Ovary (tissue), 9 donors: ENCODE results near the gene RPS24. TPM values are rescaled to one million over a fixed set of nuclear protein-coding genes. Genes with fewer than 3 reads are reported as not detected.

ENCODE experiments used
- DNase-seq, 5 donors: peaks; one replicate each; pipeline ENCODE4 v3.0.0-alpha.2; 2019 to 2020
- H3K27ac ChIP-seq, 2 donors: fragments of 200-600 bp; one replicate each; pipeline versions ENCODE4 v1.5.1 to v1.8.0; 2019 to 2022
- H3K27me3 ChIP-seq: fragments of 200-600 bp; one replicate; pipeline ENCODE4 v1.8.0; 2022
- H3K36me3 ChIP-seq: fragments of 200-600 bp; sonication (generic); one replicate; pipeline ENCODE4 v1.5.1; 2019
- H3K4me1 ChIP-seq: one replicate; pipeline ENCODE4 v1.8.1; 2013; ENCODE audit warnings: mild to moderate bottlenecking, moderate library complexity; ENCODE audit not compliant: insufficient read depth
- H3K4me3 ChIP-seq: fragments of 200-600 bp; sonication (generic); one replicate; pipeline ENCODE4 v1.5.1; 2017
- H3K9me3 ChIP-seq, 2 donors: fragments of 200-600 bp in 1 of 2; sonication (generic) in 1 of 2; one replicate each; pipeline versions ENCODE4 v1.5.1 to v1.8.1; 2013 to 2019; ENCODE audit warnings: mild to moderate bottlenecking in 1 of 2, moderate library complexity in 1 of 2
- CTCF ChIP-seq, 3 donors: fragments of 450-650 bp in 2 of 3; fragments of 200-600 bp in 1 of 3; IDR thresholded peaks; one replicate each; pipeline versions ENCODE4 v1.5.1 to v1.8.0; 2016 to 2022; ENCODE audit warnings: antibody characterized with exemption in 3 of 3, mild to moderate bottlenecking in 1 of 3
- EP300 ChIP-seq: sonication (generic); formaldehyde crosslinking; IDR thresholded peaks from one replicate; pipeline ENCODE4 v1.6.1; 2017; ENCODE audit warnings: antibody characterized with exemption
- POLR2A ChIP-seq: fragments of 450-650 bp; IDR thresholded peaks from one replicate; pipeline ENCODE4 v1.6.1; 2017; ENCODE audit warnings: antibody characterized with exemption, mild to moderate bottlenecking, moderate library complexity
- WGBS, 3 donors: extraction: QIAGEN DNeasy Blood & Tissue Kit in 1 of 3; methylation state at CpG; one replicate each; pipeline versions ENCODE4 v1.1.5 to v1.1.7; 2013 to 2017; 5-methylcytosine and 5-hydroxymethylcytosine counted together
- intact Hi-C, 4 donors: fragments of 100-400 bp; cut with DNase I; formaldehyde crosslinking; loops; one replicate each; pipeline versions ENCODE4 v1.11.0 to v1.15.1; 2022 to 2023
- polyA plus RNA-seq, 2 donors: library from polyadenylated mRNA; stranded (reverse); fragments of 200-250 nt in 1 of 2; fragments of 350-450 nt in 1 of 2; fragmentation: Illumina TruSeq in 1 of 2; extraction: RNeasy Lipid Tissue Mini Kit (QIAGEN cat#74804) in 1 of 2; gene quantifications; one replicate each; pipeline ENCODE4 v1.2.3, GENCODE V29; 2013 to 2014
- total RNA-seq, 7 donors: library from RNA; depleted of rRNA in 2 of 7; stranded (reverse); fragments of >200 nt in 2 of 7; fragmentation: NEBNext Ultra II Directional in 3 of 7; extraction: Animal tissue kit (Norgen Biotek cat#: 25700) in 3 of 7; gene quantifications; one replicate each; pipeline versions ENCODE4 v1.1.0 to v1.2.4, GENCODE V29; 2016 to 2023
- donor health status: DM: no; HTN: no; CAD: no; lungs with moderate emphysema.
- donor health status: DM: no; HTN: no; CAD: no.
- donor health status: Bipolar disorder and iron deficiency.
- donor health status: DM: yes; HTN: yes; CAD: no.
- donor health status: DM: no; HTN: no; CAD: no.
- donor health status: DM: yes; HTN: yes; CAD: no.

RPS24 gene
- total and polyA plus RNA-seq, 9 donors = 2,773 to 9,785 (median 4,074) TPM

GRCh38 chr10:78011065-78011464, 22.6 kb upstream of the RPS24 start:
- TF ChIP-seq POLR2A (no peak), CTCF (IDR thresholded peaks at IDR 0.05) (no peak), EP300 (no peak)
- WGBS, 3 donors = 91 to 93% (median 92%) methylated on average over 4 of the region's 4 CpGs
- no peak overlapping the region for H3K27ac ChIP-seq
- intact Hi-C loops = no loop called here
- no peaks in the 10 kb centered on the region for H3K27me3 ChIP-seq
- H3K4me3 ChIP-seq = no peak overlapping the region
- H3K36me3 ChIP-seq = no peaks in the 10 kb centered on the region
- no peaks in the 10 kb centered on the region for H3K9me3 ChIP-seq
- DNase-seq = no peak
- H3K4me1 ChIP-seq = no peaks in the 10 kb centered on the region

- Histone ChIP-seq H3K4me3 (no peak overlapping the region), H3K36me3 (no peaks in the 10 kb centered on the region), H3K27ac (no peak overlapping the region), H3K27me3 (no peaks in the 10 kb centered on the region), H3K4me1 (no peaks in the 10 kb centered on the region), H3K9me3 (no peaks in the 10 kb centered on the region)
- 9 to 26% (median 11%) methylated on average over 1 of the region's 1 CpG for WGBS, 3 donors
- DNase-seq = no peak
- no peak for TF ChIP-seq POLR2A
- no peak for TF ChIP-seq CTCF (IDR thresholded peaks at IDR 0.05)
- no peak for TF ChIP-seq EP300
- intact Hi-C loops = no loop called here
These were observed 20.1 kb upstream of the RPS24 start for GRCh38 chr10:78013564-78013963.

DNA sequence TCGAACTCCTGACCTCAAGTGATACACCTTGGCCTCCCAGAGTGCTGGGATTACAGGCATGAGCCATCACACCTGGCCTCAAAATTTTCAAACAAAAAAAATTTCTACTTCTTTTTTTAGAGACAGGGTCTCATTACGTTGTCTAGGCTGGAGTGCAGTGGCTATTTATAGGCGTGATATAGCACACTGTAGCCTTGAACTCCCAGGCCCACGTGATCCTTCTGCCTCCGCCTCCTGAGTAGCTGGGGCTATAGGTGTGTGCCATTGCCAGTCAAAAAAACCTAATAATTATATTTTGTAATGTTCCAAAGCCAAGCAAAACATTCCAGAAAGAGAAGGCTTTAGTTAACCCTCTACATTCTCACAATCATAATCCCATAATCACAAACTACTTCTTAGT, 18.1 kb upstream of the RPS24 start:
- no peak overlapping the region for H3K27ac ChIP-seq
- no peak overlapping the region for H3K4me3 ChIP-seq
- intact Hi-C loops = no loop called here
- H3K36me3 ChIP-seq = no peaks in the 10 kb centered on the region
- no peaks in the 10 kb centered on the region for H3K9me3 ChIP-seq
- 43 to 59% (median 43%) methylated on average over 5 of the region's 5 CpGs for WGBS, 3 donors
- TF ChIP-seq EP300 (no peak), CTCF (IDR thresholded peaks at IDR 0.05) (no peak), POLR2A (no peak)
- H3K27me3 ChIP-seq = no peaks in the 10 kb centered on the region
- H3K4me1 ChIP-seq = no peaks in the 10 kb centered on the region
- DNase-seq = no peak

DNA sequence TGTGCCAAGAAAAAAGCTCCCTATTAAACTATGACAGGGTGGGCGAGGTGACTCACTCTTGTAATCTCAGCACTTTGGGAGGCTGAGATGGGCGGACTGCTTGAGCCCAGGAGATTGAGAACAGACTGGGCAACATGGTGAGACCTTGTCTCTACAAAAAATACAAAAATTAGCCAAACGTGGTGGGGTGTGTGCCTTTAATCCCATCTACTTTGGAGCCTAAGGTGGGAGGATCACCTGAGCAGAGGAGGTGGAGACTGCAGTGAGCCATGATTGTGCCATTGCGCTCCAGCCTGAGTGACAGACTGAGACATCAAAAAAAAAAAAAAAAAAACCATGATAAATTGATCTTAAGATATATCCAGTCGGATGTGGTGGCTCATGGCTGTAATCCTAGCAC, 15.8 kb upstream of the RPS24 start:
- no peak for DNase-seq

More for the DNA sequence above, 15.8 kb upstream of the RPS24 start:
- H3K27me3 ChIP-seq = no peaks in the 10 kb centered on the region
- no peak overlapping the region for H3K27ac ChIP-seq
- TF ChIP-seq POLR2A (no peak), CTCF (IDR thresholded peaks at IDR 0.05) (no peak), EP300 (no peak)
- intact Hi-C loops = no loop called here
- no peak overlapping the region for H3K4me3 ChIP-seq
- no peaks in the 10 kb centered on the region for H3K9me3 ChIP-seq
- H3K4me1 ChIP-seq = no peaks in the 10 kb centered on the region
- no peaks in the 10 kb centered on the region for H3K36me3 ChIP-seq
- WGBS, 3 donors = 69 to 74% (median 72%) methylated on average over 5 of the region's 5 CpGs
